HepG2 (cell line): Measurements from ENCODE around the gene FAM3A. TPM values are rescaled to one million over a fixed set of nuclear protein-coding genes. Genes with fewer than 3 reads are reported as not detected.

Experiments
- ATAC-seq: fragments of 200-7000 bp; cut with Tn5 transposase; 3 replicates; pipeline ENCODE4 v1.9.1; 2020; ENCODE audit warnings: mild to moderate bottlenecking, moderate library complexity
- BruUV-seq: library from RNA; stranded (reverse); fragments of 400-500 nt; replicated peaks from 2 replicates; lab custom pipeline; 2021; lab: Mats Ljungman, UMichigan
- CTCF ChIA-PET: fragments of 300-600 bp; formaldehyde crosslinking; extraction: SDS; loops from one replicate; lab custom pipeline; 2021; ENCODE audit warnings: low total read pairs, inconsistent platforms, low intra/inter-chr PET ratio; lab: Yijun Ruan, JAX
- POLR2A ChIA-PET: fragments of 350-600 bp; sonication (Branson Sonifier 250); formaldehyde crosslinking; loops from one replicate; lab custom pipeline; 2020; ENCODE audit warnings: antibody characterized with exemption, inconsistent platforms; lab: Yijun Ruan, JAX
- DNase-seq: peaks from one replicate; pipeline ENCODE4 v3.0.0-alpha.2; 2015; ENCODE audit warnings: low spot score
- FAIRE-seq: peaks from 3 replicates; lab custom pipeline; 2011; peaks lifted over from hg19 to GRCh38; lab: Jason Lieb, UNC
- H2AFZ ChIP-seq: one replicate; pipeline ENCODE4 v1.6.1; 2011; ENCODE audit warnings: low read length, inconsistent platforms
- H3K27ac ChIP-seq: fragments of 300-600 bp; 3 replicates; pipeline ENCODE4 v1.8.0; 2011; ENCODE audit warnings: mixed run types, mild to moderate bottlenecking, mixed read lengths, low read length, inconsistent platforms; ENCODE audit not compliant: insufficient read depth; ENCODE audit errors: extremely low read length
- H3K27me3 ChIP-seq, 2 experiments: fragments of 200-600 bp in 1 of 2; 2 replicates in 1 of 2; 3 replicates in 1 of 2; pipeline versions ENCODE4 v1.6.0 to v1.8.0; 2011; ENCODE audit warnings: low read length in 2 of 2, mild to moderate bottlenecking in 2 of 2, moderate library complexity in 2 of 2, inconsistent platforms in 1 of 2; ENCODE audit not compliant: insufficient read depth in 2 of 2, control insufficient read depth in 1 of 2
- H3K36me3 ChIP-seq, 2 experiments: fragments of 200-600 bp in 1 of 2; replicated peaks in 1 of 2; 2 replicates in 1 of 2; 3 replicates in 1 of 2; pipeline versions ENCODE4 v1.5.1 to v1.8.0; 2011; ENCODE audit warnings: low read length in 2 of 2, inconsistent platforms in 1 of 2; ENCODE audit not compliant: insufficient read depth in 2 of 2, control insufficient read depth in 1 of 2
- H3K4me1 ChIP-seq: 2 replicates; pipeline ENCODE4 v1.5.1; 2012; ENCODE audit warnings: low read length, inconsistent platforms; ENCODE audit not compliant: insufficient read depth
- H3K4me2 ChIP-seq: 2 replicates; pipeline ENCODE4 v1.6.0; 2011; ENCODE audit warnings: low read depth, low read length, inconsistent platforms
- H3K4me3 ChIP-seq, 3 experiments: fragments of 200-600 bp in 1 of 3; sonication (generic), shearing (Covaris generic) in 1 of 3; replicated peaks in 1 of 3; 2 replicates each; pipeline ENCODE4 v1.5.1; 2011 to 2016; ENCODE audit warnings: low read length in 3 of 3, inconsistent platforms in 2 of 3, low read depth in 2 of 3, mild to moderate bottlenecking in 2 of 3, control low read depth in 1 of 3, mixed read lengths in 1 of 3; ENCODE audit not compliant: insufficient read depth in 1 of 3
- H3K79me2 ChIP-seq: one replicate; pipeline ENCODE4 v1.6.1; 2011; ENCODE audit warnings: low read length, inconsistent platforms; ENCODE audit not compliant: insufficient read depth
- H3K9ac ChIP-seq: 2 replicates; pipeline ENCODE4 v1.6.0; 2011; ENCODE audit warnings: mild to moderate bottlenecking, low read depth, low read length, inconsistent platforms; ENCODE audit not compliant: insufficient read depth
- H3K9me3 ChIP-seq: 2 replicates; pipeline ENCODE4 v1.5.1; 2012; ENCODE audit warnings: mild to moderate bottlenecking, low read length
- H4K20me1 ChIP-seq: 2 replicates; pipeline ENCODE4 v1.6.0; 2011; ENCODE audit warnings: inconsistent platforms, mild to moderate bottlenecking, low read length, moderate library complexity; ENCODE audit not compliant: insufficient read depth
- GTF2F1 ChIP-seq: fragments of 150-350 bp; IDR thresholded peaks from 2 replicates; pipeline ENCODE4 v1.6.1; 2014; ENCODE audit warnings: low read length
- KLF13 ChIP-seq: sonication (generic); formaldehyde crosslinking; IDR thresholded peaks from 2 replicates; pipeline ENCODE4 v1.4.0; 2020; ENCODE audit warnings: mild to moderate bottlenecking, missing genetic modification reagents
- NFE2L2 ChIP-seq: fragments of 150-350 bp; IDR thresholded peaks from 2 replicates; pipeline ENCODE4 v1.6.1; 2014; ENCODE audit warnings: low read length
- NFIB ChIP-seq: sonication (generic); formaldehyde crosslinking; IDR thresholded peaks from 2 replicates; pipeline ENCODE4 v1.9.0; 2021; ENCODE audit warnings: missing genetic modification reagents, mild to moderate bottlenecking, borderline replicate concordance
- TBL1XR1 ChIP-seq: fragments of 150-350 bp; IDR thresholded peaks from 2 replicates; pipeline ENCODE4 v1.6.1; 2014; ENCODE audit warnings: borderline replicate concordance, low read length; ENCODE audit not compliant: partially characterized antibody
- ZNF329 ChIP-seq: sonication (generic); formaldehyde crosslinking; IDR thresholded peaks from 2 replicates; pipeline ENCODE4 v1.9.0; 2021; ENCODE audit warnings: low read depth, mild to moderate bottlenecking, missing genetic modification reagents
- ZNF605 ChIP-seq: sonication (generic); formaldehyde crosslinking; IDR thresholded peaks from 2 replicates; pipeline ENCODE4 v1.8.0; 2022; ENCODE audit warnings: mild to moderate bottlenecking, missing genetic modification reagents
- WGBS: methylation state at CpG from one replicate; pipeline ENCODE4 v1.1.6; 2017; ENCODE audit warnings: low lambda C conversion rate; 5-methylcytosine and 5-hydroxymethylcytosine counted together
- in situ Hi-C: cut with HindIII; loops from 2 replicates; pipeline ENCODE4 v1.10.0; 2017; ENCODE audit warnings: low pct_unique_long_range_greater_than_20kb; ENCODE audit not compliant: extremely low pct_ligation_motif_present
- intact Hi-C: fragments of 100-400 bp; cut with micrococcal nuclease; formaldehyde crosslinking; loops from one replicate; pipeline ENCODE4 v1.10.0; 2022; ENCODE audit not compliant: unreplicated experiment
- polyA plus RNA-seq, 8 experiments: library from polyadenylated mRNA; depleted of rRNA in 3 of 8; stranded (reverse) in 7 of 8; unstranded in 1 of 8; fragments of >200 nt; fragmentation: Illumina TruSeq in 4 of 8; extraction: Trizol in 4 of 8; gene quantifications; 2 replicates each; pipeline versions ENCODE4 v1.2.1 to v1.2.3, GENCODE V29; 2011 to 2016; ENCODE audit warnings: low read depth in 4 of 8, missing spikeins in 1 of 8, mixed read lengths in 1 of 8; ENCODE audit not compliant: insufficient read depth in 1 of 8
- total RNA-seq, 5 experiments: library from RNA; depleted of rRNA; stranded (reverse); fragments of >200 nt; fragmentation: Illumina TruSeq; extraction: Trizol; gene quantifications; 2 replicates each; pipeline ENCODE4 v1.2.3, GENCODE V29; 2016; ENCODE audit warnings: low read depth in 1 of 5

Gene FAM3A
- total and polyA plus RNA-seq, 2 of the 13 experiments (the other 11 are each of a cell fraction or from before 2014, with no cell fraction given), result 11.2 to 22.7 TPM

- in situ Hi-C loops (no loop called here), intact Hi-C loops (no loop called here)
- Histone ChIP-seq H3K4me2 (no peak overlapping the region), H4K20me1 (no peaks in the 10 kb centered on the region), H3K27me3 (no peaks in the 10 kb centered on the region), H2AFZ (no peak overlapping the region), H3K4me1 (0 out of 2 replicates have a peak, but pooled peaks cover 6% of the 10 kb centered on the region), H3K4me3 (no peak overlapping the region), H3K36me3 (no peaks in the 10 kb centered on the region), H3K9me3 (no peaks in the 10 kb centered on the region), H3K9ac (no peak overlapping the region), H3K27ac (no peak overlapping the region), H3K79me2 (no peaks in the 10 kb centered on the region)
- TF ChIP-seq KLF13 (no peak), GTF2F1 (no peak), NFIB (CRISPR knock-in tag) (no peak), TBL1XR1 (no peak), ZNF605 (CRISPR knock-in tag) (no peak), NFE2L2 (no peak)
- CTCF ChIA-PET, result no interaction called here
- WGBS, result no CpG with 5 or more reads among the region's 12 CpGs
- BruUV-seq, result no TSS peak
- ATAC-seq, result no peak
- POLR2A ChIA-PET, result no interaction called here
- FAIRE-seq, result no peak
- no peak for DNase-seq
These were observed 10.3 kb downstream of the FAM3A start for GRCh38 chrX:154505734-154506133.

- ChIA-PET POLR2A (interaction anchor here (1.3 kb wide), 1 partner anchor 15 kb away, joined by 3 read pairs; no protein-coding TSS in a partner anchor), CTCF (no interaction called here)
- H3K27ac ChIP-seq, result no peak overlapping the region
- intact Hi-C loops, result no loop called here
- in situ Hi-C loops, result no loop called here
- H3K9me3 ChIP-seq, result no peaks in the 10 kb centered on the region
- no peak overlapping the region for H2AFZ ChIP-seq
- H3K4me3 ChIP-seq, result no peak overlapping the region
- H4K20me1 ChIP-seq, result no peaks in the 10 kb centered on the region
- FAIRE-seq (no peak), ATAC-seq (peak; percentile 46; the same call in 2 of the 3 replicates), DNase-seq (no peak)
- no peaks in the 10 kb centered on the region for H3K36me3 ChIP-seq
- BruUV-seq, result no TSS peak
- no peaks in the 10 kb centered on the region for H3K79me2 ChIP-seq
- H3K4me1 ChIP-seq, result 0 out of 2 replicates have a peak, but pooled peaks cover 6% of the 10 kb centered on the region
- 43% methylated on average over 1 of the region's 3 CpGs for WGBS
- H3K9ac ChIP-seq, result no peak overlapping the region
- H3K27me3 ChIP-seq, result no peaks in the 10 kb centered on the region
- TF ChIP-seq ZNF329 (CRISPR knock-in tag), result no peak
- peak overlapping the region; percentile 12; the same call in 1 of the 2 replicates for H3K4me2 ChIP-seq
These were observed 13.0 kb downstream of the FAM3A start for GRCh38 chrX:154502989-154503388.
